ENCODE results near the gene PRR12.

- TF ChIP-seq CTCF (IDR thresholded peaks at IDR 0.05): no peak
- TF ChIP-seq REST (IDR thresholded peaks at IDR 0.05; ENCODE audit: insufficient read depth in 1 of 2, low read depth in 2 of 2, low read length in 1 of 2): no peak
- no peak for TF ChIP-seq POLR2AphosphoS5 (IDR thresholded peaks at IDR 0.05; ENCODE audit: low read depth, low read length)
- no peak for TF ChIP-seq SIN3A (IDR thresholded peaks at IDR 0.05; ENCODE audit: borderline replicate concordance, insufficient read depth, low read depth, low read length)
- TF ChIP-seq TCF7L2 (IDR thresholded peaks at IDR 0.05; ENCODE audit: low read depth, low read length): no peak
Observed at GRCh38 chr19:49590971-49591730, at the start of gene PRR12.
